Astrocyte (in vitro differentiated cells and primary cell): ENCODE measurements around the gene MYBPC1. TPM values are rescaled to one million over a fixed set of nuclear protein-coding genes. Genes with fewer than 3 reads are reported as not detected.

Experiments
- DNase-seq: peaks from one replicate; pipeline ENCODE4 v3.0.0-alpha.2; 2010; ENCODE audit warnings: low read depth
- FAIRE-seq: peaks from 2 replicates; lab custom pipeline; 2011; peaks lifted over from hg19 to GRCh38; lab: Jason Lieb, UNC
- H2AFZ ChIP-seq: 2 replicates; pipeline ENCODE4 v1.6.0; 2012; ENCODE audit warnings: low read depth, low read length, inconsistent platforms
- H3K27ac ChIP-seq: 2 replicates; pipeline ENCODE4 v1.5.1; 2011; ENCODE audit warnings: low read depth, low read length, inconsistent platforms
- H3K27me3 ChIP-seq: 2 replicates; pipeline ENCODE4 v1.6.0; 2011; ENCODE audit warnings: low read length, inconsistent platforms; ENCODE audit not compliant: insufficient read depth
- H3K36me3 ChIP-seq: 2 replicates; pipeline ENCODE4 v1.5.1; 2011; ENCODE audit warnings: low read length, inconsistent platforms; ENCODE audit not compliant: insufficient read depth
- H3K4me1 ChIP-seq: 2 replicates; pipeline ENCODE4 v1.5.1; 2011; ENCODE audit warnings: low read length, inconsistent platforms; ENCODE audit not compliant: insufficient read depth
- H3K4me2 ChIP-seq: 2 replicates; pipeline ENCODE4 v1.6.0; 2012; ENCODE audit warnings: low read length, inconsistent platforms
- H3K4me3 ChIP-seq: 2 replicates; pipeline ENCODE4 v1.5.1; 2011; ENCODE audit warnings: low read depth, mild to moderate bottlenecking, low read length, inconsistent platforms; ENCODE audit not compliant: insufficient read depth
- H3K79me2 ChIP-seq: 2 replicates; pipeline ENCODE4 v1.6.0; 2012; ENCODE audit warnings: mild to moderate bottlenecking, low read length, inconsistent platforms; ENCODE audit not compliant: insufficient read depth
- H3K9ac ChIP-seq: 2 replicates; pipeline ENCODE4 v1.6.0; 2012; ENCODE audit warnings: mild to moderate bottlenecking, low read length, inconsistent platforms
- H3K9me3 ChIP-seq: 2 replicates; pipeline ENCODE4 v1.5.1; 2012; ENCODE audit warnings: low read depth, mild to moderate bottlenecking, low read length, inconsistent platforms; ENCODE audit not compliant: insufficient read depth
- H4K20me1 ChIP-seq: 2 replicates; pipeline ENCODE4 v1.6.0; 2012; ENCODE audit warnings: low read length, inconsistent platforms; ENCODE audit not compliant: insufficient read depth
- H3K27ac Mint-ChIP-seq: one replicate; pipeline ENCODE4 v1.8.0; 2021; ENCODE audit warnings: mild to moderate bottlenecking, mixed read lengths; ENCODE audit not compliant: unreplicated experiment
- H3K27me3 Mint-ChIP-seq: one replicate; pipeline ENCODE4 v1.8.0; 2021; ENCODE audit warnings: low read depth, mixed read lengths; ENCODE audit not compliant: unreplicated experiment
- H3K36me3 Mint-ChIP-seq: one replicate; pipeline ENCODE4 v1.8.0; 2021; ENCODE audit warnings: low read depth, mixed read lengths; ENCODE audit not compliant: unreplicated experiment
- H3K4me1 Mint-ChIP-seq: one replicate; pipeline ENCODE4 v1.8.0; 2021; ENCODE audit warnings: low read depth, mixed read lengths; ENCODE audit not compliant: unreplicated experiment
- H3K4me3 Mint-ChIP-seq: one replicate; pipeline ENCODE4 v1.8.0; 2021; ENCODE audit warnings: mild to moderate bottlenecking, moderate library complexity, mixed read lengths; ENCODE audit not compliant: unreplicated experiment
- H3K9me3 Mint-ChIP-seq: one replicate; pipeline ENCODE4 v1.8.0; 2021; ENCODE audit warnings: mild to moderate bottlenecking, mixed read lengths; ENCODE audit not compliant: unreplicated experiment
- CTCF ChIP-seq: IDR thresholded peaks from 2 replicates; pipeline ENCODE4 v1.5.1; 2011; ENCODE audit warnings: low read depth, mild to moderate bottlenecking, inconsistent platforms, low read length, moderate library complexity; ENCODE audit not compliant: insufficient read depth
- EZH2 ChIP-seq: IDR thresholded peaks from 2 replicates; pipeline ENCODE4 v1.6.1; 2012; ENCODE audit warnings: mild to moderate bottlenecking, low read length, inconsistent platforms; ENCODE audit not compliant: insufficient read depth
- total RNA-seq: library from RNA; stranded (reverse); gene quantifications from 2 replicates; pipeline ENCODE4 v1.2.1, GENCODE V29; 2021

MYBPC1 gene
- total RNA-seq, 1 donor from 2014 or later = not detected

- Histone ChIP-seq H3K4me3 (no peak overlapping the region), H3K4me2 (no peak overlapping the region), H3K27me3 (no peaks in the 10 kb centered on the region), H3K79me2 (no peaks in the 10 kb centered on the region), H3K4me1 (no peaks in the 10 kb centered on the region), H3K27ac (no peak overlapping the region), H4K20me1 (no peaks in the 10 kb centered on the region), H3K36me3 (no peaks in the 10 kb centered on the region), H3K9me3 (no peaks in the 10 kb centered on the region), H2AFZ (no peak overlapping the region), H3K9ac (no peak overlapping the region)
- FAIRE-seq (no peak), DNase-seq (no peak)
- H3K27me3 Mint-ChIP-seq = no peaks in the 10 kb centered on the region
- H3K36me3 Mint-ChIP-seq = no peaks in the 10 kb centered on the region
- H3K27ac Mint-ChIP-seq = no peak overlapping the region
- TF ChIP-seq CTCF (no peak), EZH2 (no peak)
- H3K9me3 Mint-ChIP-seq = no peaks in the 10 kb centered on the region
- H3K4me1 Mint-ChIP-seq = peaks cover 17% of the 10 kb centered on the region
- no peak overlapping the region for H3K4me3 Mint-ChIP-seq
These were observed 1.4 kb downstream of the MYBPC1 start for GRCh38 chr12:101596172-101596571.

- Mint-ChIP-seq H3K27ac (no peak overlapping the region), H3K36me3 (no peaks in the 10 kb centered on the region), H3K9me3 (no peaks in the 10 kb centered on the region), H3K4me1 (peaks cover 16% of the 10 kb centered on the region), H3K4me3 (no peak overlapping the region), H3K27me3 (no peaks in the 10 kb centered on the region)
- no peak overlapping the region for H3K9ac ChIP-seq
- no peaks in the 10 kb centered on the region for H3K4me1 ChIP-seq
- no peaks in the 10 kb centered on the region for H3K36me3 ChIP-seq
- no peaks in the 10 kb centered on the region for H3K9me3 ChIP-seq
- DNase-seq (no peak), FAIRE-seq (no peak)
- H3K79me2 ChIP-seq = no peaks in the 10 kb centered on the region
- no peak for TF ChIP-seq CTCF
- no peak for TF ChIP-seq EZH2
- no peaks in the 10 kb centered on the region for H4K20me1 ChIP-seq
- H3K27ac ChIP-seq = no peak overlapping the region
- no peak overlapping the region for H2AFZ ChIP-seq
- H3K4me3 ChIP-seq = no peak overlapping the region
- H3K27me3 ChIP-seq = no peaks in the 10 kb centered on the region
- H3K4me2 ChIP-seq = no peak overlapping the region
These were observed 2.4 kb downstream of the MYBPC1 start for GRCh38 chr12:101597164-101597563.

GRCh38 chr12:101598483-101598882 lies 3.7 kb downstream of the MYBPC1 start:
- H3K79me2 ChIP-seq = no peaks in the 10 kb centered on the region
- no peak overlapping the region for H3K9ac ChIP-seq
- H3K36me3 Mint-ChIP-seq = no peaks in the 10 kb centered on the region
- no peak overlapping the region for H3K4me3 Mint-ChIP-seq
- no peak overlapping the region for H3K4me2 ChIP-seq
- FAIRE-seq (no peak), DNase-seq (no peak)
- no peaks in the 10 kb centered on the region for H3K4me1 ChIP-seq
- no peaks in the 10 kb centered on the region for H3K9me3 ChIP-seq
- H2AFZ ChIP-seq = no peak overlapping the region
- H3K9me3 Mint-ChIP-seq = no peaks in the 10 kb centered on the region
- no peak overlapping the region for H3K27ac ChIP-seq
- peaks cover 14% of the 10 kb centered on the region for H3K4me1 Mint-ChIP-seq
- H3K4me3 ChIP-seq = no peak overlapping the region
- H4K20me1 ChIP-seq = no peaks in the 10 kb centered on the region
- no peaks in the 10 kb centered on the region for H3K36me3 ChIP-seq
- no peak overlapping the region for H3K27ac Mint-ChIP-seq
- no peaks in the 10 kb centered on the region for H3K27me3 ChIP-seq
- H3K27me3 Mint-ChIP-seq = no peaks in the 10 kb centered on the region
- TF ChIP-seq CTCF (no peak), EZH2 (no peak)
